GM19452 (cell line): Measurements from ENCODE around the gene NCAPD3.
A peak's percentile ranks its signal among the peaks of the same experiment; 100 is the strongest.
"Not testable (repeated sequence)": the region's sequence is repeated elsewhere in the genome, so short reads cannot be mapped to it uniquely, and the experiment has no call there.

Experiments used
- ATAC-seq: cut with Tn5 transposase; IDR thresholded peaks from one replicate; pipeline ENCODE4 v1.9.1; 2021; ENCODE audit not compliant: unreplicated experiment

Gene NCAPD3, protein sequence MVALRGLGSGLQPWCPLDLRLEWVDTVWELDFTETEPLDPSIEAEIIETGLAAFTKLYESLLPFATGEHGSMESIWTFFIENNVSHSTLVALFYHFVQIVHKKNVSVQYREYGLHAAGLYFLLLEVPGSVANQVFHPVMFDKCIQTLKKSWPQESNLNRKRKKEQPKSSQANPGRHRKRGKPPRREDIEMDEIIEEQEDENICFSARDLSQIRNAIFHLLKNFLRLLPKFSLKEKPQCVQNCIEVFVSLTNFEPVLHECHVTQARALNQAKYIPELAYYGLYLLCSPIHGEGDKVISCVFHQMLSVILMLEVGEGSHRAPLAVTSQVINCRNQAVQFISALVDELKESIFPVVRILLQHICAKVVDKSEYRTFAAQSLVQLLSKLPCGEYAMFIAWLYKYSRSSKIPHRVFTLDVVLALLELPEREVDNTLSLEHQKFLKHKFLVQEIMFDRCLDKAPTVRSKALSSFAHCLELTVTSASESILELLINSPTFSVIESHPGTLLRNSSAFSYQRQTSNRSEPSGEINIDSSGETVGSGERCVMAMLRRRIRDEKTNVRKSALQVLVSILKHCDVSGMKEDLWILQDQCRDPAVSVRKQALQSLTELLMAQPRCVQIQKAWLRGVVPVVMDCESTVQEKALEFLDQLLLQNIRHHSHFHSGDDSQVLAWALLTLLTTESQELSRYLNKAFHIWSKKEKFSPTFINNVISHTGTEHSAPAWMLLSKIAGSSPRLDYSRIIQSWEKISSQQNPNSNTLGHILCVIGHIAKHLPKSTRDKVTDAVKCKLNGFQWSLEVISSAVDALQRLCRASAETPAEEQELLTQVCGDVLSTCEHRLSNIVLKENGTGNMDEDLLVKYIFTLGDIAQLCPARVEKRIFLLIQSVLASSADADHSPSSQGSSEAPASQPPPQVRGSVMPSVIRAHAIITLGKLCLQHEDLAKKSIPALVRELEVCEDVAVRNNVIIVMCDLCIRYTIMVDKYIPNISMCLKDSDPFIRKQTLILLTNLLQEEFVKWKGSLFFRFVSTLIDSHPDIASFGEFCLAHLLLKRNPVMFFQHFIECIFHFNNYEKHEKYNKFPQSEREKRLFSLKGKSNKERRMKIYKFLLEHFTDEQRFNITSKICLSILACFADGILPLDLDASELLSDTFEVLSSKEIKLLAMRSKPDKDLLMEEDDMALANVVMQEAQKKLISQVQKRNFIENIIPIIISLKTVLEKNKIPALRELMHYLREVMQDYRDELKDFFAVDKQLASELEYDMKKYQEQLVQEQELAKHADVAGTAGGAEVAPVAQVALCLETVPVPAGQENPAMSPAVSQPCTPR (N-terminal part only)

DNA sequence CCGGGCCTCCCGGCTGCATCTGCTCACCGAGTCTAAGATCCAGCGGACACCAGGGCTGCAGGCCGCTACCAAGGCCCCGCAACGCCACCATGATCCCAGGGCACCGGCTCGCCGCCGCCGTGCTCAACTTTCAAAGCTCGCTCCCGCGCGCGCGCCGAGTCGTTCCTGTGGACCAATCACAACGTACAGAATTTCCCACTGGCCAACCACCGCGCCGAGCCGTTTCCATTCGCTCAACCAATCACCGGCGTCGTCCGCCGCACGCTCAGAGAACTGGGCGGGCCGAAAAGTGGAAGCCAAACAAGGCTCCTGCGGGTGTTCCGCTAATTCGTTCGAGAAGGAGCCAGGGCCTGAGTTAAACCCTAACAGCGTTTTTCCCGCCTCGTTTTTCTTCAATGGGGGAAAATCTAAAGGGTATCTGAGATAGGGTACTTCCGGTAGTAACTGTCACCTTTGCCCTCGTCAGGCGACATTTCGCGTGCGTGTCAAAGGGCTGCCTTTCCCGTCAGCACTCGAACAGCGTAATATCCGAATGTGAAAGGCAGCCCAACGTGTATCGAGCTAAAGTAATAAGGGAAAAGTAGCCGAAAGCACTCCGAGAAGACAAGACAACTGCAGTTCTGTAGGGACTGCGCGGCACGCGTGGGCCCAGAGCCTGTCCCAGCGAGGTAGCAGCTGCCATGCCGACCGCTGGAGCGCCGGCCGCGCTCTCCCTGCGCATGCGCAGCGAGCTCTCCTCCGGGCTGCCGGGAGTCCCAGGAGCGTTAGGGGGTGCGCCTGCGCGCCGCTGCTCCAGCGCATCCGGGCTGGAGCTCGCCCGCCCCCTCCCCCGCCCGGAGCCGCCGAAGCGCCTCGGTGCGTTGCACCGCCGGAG is at the start of gene NCAPD3, which contains the start of gene VPS26B:
Gene NCAPD3, minus strand, starts transcription at position 132 of the 874 bp plus-strand sequence. Its CDS starts 41 bp downstream, at position 91.
Gene VPS26B, plus strand, starts transcription at position 836 of the 874 bp plus-strand sequence. CDS start 452 bp downstream, outside the sequence.
- ATAC-seq: peak; percentile 74

DNA sequence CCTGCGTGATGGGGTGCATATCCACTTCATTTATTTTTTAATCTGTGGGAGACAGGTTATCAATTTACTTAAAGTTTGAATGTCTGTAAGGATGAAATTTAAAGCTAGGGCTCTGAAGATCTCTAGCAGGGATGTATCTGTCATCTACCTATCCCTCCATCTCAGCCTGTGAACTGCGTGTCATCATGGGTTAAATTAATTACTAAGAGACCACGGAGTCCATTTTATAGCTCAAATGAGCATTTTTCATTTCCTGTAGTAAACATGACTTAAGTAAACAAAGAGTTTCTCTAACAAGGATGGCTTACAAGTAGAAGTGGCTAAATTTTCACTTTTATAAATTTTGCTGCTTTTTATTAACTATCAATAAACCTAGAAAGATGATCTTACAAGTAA is 49.5 kb upstream of the NCAPD3 start:
- ATAC-seq: no peak

DNA sequence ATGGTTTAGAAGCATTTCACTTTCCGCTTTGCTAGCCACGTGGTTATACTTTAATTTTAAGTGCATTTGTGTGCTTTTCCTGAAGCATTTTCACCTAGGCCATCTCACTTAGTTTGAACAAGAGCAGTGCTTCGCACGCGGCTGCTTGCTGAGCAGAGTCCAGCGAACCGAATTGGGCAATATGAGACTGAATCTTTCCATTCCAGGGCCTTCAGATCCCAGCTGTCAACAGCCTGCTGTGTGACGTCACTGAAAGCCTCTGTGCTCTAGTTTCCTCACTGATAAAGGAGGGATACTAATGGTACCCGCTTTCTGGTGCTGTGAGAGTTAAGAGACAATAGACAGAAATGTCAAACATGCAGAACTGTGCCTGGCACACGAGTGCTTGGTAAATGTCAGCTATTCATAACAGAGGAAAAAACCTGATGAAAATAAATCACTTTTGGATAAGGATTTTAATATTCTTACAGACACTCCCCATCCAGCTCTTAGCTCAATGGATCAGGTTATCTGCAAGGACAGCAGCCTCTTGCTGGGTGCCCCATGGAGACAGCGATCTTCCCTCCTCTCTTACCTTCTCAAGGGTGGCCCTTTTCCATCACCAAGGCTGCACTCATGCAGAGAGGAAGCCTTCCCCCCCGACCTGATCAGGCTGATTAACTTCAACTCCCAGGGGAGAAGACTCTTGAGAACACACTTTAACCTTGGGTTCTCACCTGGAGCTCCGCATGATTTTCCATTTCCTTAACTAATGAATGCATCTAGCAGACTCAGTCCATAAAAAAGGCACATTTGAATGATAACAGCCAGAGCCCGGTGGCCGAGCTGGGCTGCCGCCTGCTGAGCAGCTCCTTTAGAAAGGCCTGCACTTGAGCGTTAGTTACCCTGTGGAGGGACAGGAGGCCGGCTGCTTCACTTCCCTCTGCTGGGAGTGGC is 48.9 kb upstream of the NCAPD3 start:
- ATAC-seq: no peak

DNA sequence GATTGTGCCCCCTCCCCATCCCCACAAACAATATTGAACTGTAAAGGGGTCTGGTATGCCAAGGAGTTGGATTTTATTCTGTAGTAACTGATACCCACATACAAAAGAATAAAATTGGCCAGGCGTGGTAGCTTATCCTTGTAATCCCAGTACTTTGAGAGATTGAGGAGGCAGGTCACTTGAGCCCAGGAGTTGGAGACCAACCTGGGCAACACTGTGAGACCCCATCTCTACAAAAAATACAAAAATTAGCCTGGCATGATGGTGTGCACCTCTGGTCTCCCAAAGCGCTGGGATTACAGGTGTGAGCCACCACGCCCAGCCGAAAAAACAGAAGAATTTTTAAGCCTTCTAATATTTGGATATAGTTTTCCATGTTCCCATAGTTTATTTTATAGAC is 48.2 kb upstream of the NCAPD3 start:
- no peak for ATAC-seq

DNA sequence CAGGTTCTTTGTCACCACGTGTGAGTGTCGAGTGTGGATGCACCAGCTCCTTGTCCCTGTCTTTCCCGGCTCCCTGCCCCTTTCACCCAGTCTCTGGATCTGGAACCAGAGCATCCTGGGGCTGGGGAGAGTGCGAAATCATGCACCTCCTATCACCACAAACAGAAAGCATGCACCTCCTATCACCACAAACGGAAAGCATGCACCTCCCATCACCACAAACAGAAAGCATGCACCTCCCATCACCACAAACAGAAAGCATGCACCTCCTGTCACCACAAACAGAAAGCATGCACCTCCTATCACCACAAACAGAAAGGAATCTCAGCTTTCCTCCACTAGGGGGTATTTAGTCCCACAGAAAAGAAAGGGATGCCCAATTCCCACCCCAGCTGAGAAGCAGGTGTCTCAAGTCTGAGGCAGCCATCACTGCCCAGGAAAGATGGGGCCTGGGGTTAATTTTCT is 46.5 kb upstream of the NCAPD3 start:
- ATAC-seq: no peak

DNA sequence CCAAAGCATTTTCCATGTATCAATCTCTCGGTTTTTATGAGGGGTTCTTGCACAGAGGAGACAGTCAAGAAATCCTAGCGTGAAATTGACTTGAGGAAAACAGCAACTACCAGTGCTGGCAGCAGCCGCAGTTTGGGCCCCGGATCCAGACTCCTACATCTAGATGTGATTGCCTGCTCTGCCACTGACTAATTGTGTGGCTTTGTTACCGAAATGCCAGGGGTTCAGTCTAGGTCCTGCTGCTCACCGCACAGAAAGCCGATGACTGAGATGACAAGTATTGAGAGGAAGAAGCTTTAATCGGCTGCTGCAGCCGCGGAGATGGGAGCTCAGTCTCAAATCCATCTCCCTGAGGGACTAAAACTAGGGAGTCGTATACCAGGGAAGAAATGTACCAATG is 44.2 kb upstream of the NCAPD3 start:
- no peak for ATAC-seq

DNA sequence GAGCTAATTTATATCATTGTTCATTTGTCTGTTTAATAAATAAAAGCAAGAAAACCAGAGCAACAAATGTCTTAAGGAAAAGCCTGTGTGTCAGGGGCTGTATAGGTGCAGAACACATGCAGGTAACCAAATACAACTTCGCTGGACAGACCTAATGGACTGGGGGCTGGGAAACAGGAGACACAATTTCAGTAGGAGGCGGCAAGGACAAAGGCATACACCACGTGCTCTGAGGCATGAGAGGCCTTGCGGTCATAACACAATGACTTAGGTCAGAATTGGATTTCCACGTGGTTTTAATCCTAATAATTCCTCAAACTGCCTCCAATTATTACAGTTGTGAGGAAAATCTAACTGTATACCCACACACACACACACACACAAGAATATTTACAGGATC is 43.7 kb upstream of the NCAPD3 start:
- no peak for ATAC-seq

DNA sequence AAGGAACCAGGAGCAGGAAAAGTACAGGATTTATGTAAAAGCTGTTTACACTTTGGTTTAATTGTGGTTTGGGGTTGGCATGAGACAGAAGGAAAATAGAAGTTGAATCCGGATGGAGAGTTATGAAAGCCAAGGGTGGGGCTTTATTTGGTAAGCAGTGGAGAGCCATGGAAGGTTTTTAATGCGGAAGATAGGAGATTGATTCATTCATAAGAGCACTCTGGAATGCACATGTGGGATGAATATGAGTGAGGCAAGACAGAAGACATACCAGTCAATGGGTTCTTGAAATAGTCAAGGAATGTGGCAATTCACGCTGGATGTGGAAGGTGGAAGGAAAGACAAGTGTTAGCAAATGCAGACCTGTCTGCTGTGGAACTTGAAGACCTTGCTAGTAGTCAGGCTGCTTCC is 43.1 kb upstream of the NCAPD3 start:
- no peak for ATAC-seq

DNA sequence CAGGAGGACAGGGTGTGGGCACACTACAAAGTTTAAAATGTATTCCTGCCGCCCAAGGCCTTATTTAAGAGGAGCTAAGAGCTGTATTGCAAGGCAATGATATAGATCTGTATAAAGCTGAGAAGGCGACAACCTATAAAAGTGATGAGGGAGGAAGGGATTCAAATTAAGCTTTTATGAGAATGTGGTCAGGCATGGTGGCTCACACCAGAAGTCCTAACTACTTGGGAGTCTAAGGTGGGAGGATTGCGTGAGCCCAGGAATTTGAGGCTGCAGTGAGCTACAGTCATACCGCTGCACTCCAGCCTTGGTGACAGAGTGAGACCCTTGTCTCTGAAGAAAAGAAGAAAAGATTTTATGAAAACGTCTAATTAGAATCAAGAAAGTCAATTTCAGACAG is 42.7 kb upstream of the NCAPD3 start:
- no peak for ATAC-seq

DNA sequence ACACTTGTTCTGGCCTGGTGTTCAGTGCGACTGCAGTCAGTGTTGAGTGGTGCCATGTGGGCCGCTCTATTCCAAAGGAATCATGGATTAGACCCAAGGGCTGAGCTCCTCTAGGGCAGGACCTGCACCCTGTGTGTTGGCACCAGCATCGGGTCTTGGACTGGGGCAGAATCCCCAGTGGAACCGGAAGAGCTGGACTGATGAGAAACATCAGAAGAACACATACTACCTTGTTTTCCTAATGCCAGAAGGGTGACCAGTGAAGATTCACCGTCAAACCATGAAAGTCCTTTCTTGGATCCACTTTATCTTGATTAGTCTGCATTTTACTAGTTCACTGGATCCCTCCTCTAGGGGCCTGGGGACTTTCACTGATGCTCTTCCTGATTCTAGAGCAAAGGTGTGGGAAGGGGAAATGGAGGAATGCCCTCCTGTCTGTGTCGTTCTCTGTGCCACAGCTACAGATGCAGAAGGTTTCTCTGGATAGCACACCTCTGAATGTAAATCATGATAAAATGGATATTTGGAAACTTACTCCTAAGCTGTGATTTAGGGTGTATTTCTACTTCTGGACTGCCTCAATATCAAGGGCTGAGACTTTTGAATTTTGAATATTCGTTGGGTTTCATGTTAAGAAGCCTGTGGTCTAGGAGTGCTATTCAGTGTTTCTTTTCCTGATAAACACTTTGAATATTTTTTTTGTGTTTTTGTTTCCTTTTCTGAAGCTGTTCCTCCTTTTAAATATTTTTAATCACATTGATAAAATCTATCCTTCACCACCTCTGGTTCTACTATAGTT is 41.4 kb upstream of the NCAPD3 start:
- ATAC-seq: no peak

DNA sequence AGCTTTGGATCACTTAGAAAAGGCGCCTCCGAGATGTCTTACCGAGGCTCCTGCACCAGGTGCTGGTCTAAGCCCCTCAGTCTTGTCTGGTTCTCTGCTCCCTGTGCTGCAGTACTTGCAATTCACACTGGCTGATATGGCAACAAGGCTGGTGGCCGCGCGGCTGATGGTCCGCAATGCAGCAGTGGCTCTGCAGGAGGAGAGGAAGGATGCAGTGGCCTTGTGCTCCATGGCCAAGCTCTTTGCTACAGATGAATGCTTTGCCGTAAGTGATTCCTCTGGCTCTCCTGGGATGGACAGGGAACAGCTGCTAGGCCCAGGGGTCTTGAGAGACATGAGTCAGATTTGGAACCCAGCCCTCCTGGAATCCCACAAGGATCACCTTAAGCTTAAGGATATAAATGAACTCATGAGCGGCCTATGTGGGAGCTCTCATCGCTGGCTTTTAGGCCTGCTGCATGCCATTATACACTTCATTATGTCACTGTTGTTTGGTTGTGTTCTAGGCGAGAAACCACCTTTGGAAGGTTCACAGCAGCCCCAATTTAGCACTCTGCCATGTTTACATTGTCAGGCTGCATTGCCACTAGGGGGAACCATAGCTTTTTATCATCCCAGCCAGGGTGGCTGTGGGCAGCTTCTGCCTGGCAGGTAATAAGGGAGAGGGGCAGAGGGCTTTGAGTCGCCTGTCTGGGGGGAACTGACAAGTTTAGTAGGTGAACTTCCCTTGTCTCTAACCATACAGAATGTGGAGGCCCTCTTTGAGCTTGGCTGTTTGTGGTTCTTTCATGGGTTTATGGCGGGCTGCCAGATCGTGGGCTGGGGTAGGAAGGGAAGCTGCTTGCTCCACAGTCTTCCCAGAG is 38.1 kb upstream of the NCAPD3 start:
- no peak for ATAC-seq

DNA sequence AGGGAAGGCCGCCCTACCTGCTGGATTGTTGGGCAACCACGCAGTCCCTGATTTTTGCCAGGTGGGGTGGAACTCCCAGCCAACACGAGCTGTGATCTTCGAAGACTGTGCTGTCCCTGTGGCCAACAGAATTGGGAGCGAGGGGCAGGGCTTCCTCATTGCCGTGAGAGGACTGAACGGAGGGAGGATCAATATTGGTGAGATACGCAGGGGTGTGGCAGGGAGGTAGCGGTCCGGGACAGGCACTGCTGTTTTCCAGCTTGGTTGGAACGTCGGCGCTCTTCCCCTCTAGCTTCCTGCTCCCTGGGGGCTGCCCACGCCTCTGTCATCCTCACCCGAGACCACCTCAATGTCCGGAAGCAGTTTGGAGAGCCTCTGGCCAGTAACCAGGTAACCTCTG is 37.2 kb upstream of the NCAPD3 start:
- ATAC-seq: no peak

DNA sequence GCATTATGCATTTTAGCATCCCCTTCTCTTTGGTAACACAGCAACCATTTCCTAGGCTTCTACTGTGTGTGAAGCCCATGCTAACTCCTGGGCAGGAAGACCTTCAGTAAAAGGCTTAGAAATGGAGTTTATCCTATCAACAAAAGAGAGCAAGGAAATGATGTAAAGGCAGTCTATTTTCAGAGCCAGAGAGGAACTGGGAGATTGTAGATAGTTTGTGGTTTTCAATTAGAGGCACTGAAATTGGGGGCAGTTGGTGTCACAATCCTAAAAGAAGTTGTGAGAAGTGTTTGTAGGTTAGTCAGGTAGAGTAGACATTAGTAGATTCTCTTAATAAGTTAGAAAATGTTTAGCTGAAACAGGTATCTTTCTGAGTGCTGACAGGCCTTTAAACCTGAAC is 36.7 kb upstream of the NCAPD3 start:
- ATAC-seq: no peak

DNA sequence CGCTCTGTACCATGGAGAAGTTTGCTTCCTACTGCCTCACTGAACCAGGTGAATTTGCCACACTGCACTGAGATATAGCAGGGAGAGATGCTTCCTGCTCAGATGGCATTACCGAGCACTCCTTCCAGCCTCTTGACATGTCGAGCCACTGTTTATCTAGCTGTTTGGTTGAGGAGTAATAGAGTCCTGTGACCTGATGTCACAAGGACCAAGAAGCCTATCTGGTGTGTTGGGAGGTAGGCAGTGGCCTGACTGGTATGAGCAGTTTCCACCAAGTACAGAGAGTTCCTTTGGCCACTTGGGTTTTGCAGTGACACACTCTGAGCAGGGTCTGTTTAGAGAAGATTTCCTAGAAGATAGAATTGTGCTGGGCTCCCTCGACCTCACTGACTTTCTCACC is 34.8 kb upstream of the NCAPD3 start:
- no peak for ATAC-seq

DNA sequence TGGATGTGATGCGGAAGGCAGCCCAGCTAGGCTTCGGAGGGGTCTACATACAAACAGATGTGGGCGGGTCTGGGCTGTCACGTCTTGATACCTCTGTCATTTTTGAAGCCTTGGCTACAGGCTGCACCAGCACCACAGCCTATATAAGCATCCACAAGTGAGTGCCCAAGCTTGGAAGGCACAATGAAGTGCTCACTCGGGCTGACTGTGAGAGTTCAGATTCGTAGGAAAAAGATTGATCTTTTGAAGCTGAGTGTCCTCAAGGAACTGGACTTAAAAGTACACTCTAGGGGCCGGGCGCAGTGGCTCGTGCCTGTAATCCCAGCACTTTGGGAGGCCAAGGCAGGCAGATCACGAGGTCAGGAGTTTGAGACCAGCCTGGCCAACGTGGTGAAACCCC is 33.3 kb upstream of the NCAPD3 start:
- no peak for ATAC-seq

DNA sequence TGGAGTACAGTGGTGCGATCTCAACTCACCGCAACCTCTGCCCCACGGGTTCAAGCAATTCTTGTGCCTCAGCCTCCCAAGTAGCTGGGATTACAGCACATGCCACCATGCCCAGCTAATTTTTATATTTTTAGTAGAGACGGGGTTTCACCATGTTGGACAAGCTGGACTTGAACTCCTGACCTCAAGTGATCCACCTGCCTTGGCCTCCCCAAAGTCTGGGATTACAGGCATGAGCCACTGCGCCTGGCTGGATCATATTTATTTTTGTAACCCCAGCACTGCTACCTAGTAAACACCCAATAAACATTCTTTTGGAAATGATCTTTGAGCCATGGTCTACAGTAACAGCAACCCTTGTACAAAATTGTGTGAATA is 31.4 kb upstream of the NCAPD3 start:
- not testable (repeated sequence) for ATAC-seq
